ENCODE data around the gene IFT43.

DNA sequence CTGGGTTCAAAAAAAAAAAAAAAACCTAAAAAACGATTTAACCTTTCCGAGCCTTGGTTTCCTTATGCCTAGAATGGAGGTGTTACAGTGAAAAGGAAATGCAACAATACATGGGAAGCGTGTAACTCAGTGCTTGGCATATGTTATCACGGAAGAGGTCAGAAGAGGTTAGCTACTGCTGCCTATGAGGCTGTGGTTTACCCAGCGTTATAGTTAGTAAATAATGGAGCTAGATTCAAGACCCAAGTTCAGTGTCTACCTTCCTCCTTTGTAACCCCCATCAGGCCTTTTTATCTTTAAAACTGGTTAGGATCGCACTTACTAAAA is 839 bp downstream of the IFT43 start:
- no peak for TF ChIP-seq POLR2AphosphoS5 (IDR thresholded peaks at IDR 0.05; ENCODE audit: low read depth, low read length)
- TF ChIP-seq POLR2A (IDR thresholded peaks at IDR 0.05; ENCODE audit: low read depth, low read length): no peak
